Measurements from ENCODE around the gene PRSS35. TPM values are rescaled to one million over a fixed set of nuclear protein-coding genes. Genes with fewer than 3 reads are reported as not detected.

The PRSS35 gene
- total and polyA plus RNA-seq, 2 experiments from 2014 or later: 1.7 to 2.1 TPM

DNA sequence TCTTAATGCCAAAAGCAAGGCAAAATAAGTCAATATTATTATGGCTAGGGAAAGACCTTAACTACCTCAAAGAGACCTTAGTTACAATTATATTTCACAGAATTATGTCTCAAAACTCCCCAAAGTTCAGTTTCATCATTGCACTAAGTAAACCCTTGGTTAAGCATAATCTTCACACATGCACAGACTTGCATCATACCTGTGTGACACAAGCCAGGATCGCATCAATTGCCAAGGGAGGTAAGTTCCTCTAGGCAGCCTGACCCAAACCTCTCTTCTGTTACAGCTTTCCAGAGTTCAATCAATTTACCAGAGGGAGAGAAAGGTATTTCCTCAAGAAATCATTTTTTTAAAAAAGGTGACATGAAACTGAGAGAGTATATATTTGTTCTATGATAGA is 31.9 kb upstream of the PRSS35 start:
- H3K4me3 Mint-ChIP-seq: no peak overlapping the region
- no peak for ATAC-seq
- Histone ChIP-seq H3K27ac (ENCODE audit: low read depth) (no peak overlapping the region), H3F3A (replicated peaks; ENCODE audit: low read depth) (no peaks in the 10 kb centered on the region), H2AFZ (no peak overlapping the region), H3K4me1 (ENCODE audit: insufficient read depth) (no peaks in the 10 kb centered on the region), H3K4me2 (no peak overlapping the region), H3K27me3 (ENCODE audit: insufficient read depth) (no peaks in the 10 kb centered on the region), H3K36me3 (ENCODE audit: insufficient read depth) (no peaks in the 10 kb centered on the region), H3K79me2 (replicated peaks; ENCODE audit: insufficient read depth) (no peaks in the 10 kb centered on the region), H3K4me3 (no peak overlapping the region), H3K9me2 (ENCODE audit: insufficient read depth) (no peaks in the 10 kb centered on the region), H4K20me1 (replicated peaks; ENCODE audit: insufficient read depth) (no peaks in the 10 kb centered on the region)
- no peak for TF ChIP-seq EZH2 (IDR thresholded peaks at IDR 0.05; ENCODE audit: low read depth, unreplicated experiment)
- no peak for TF ChIP-seq STAT1 (IDR thresholded peaks at IDR 0.05; ENCODE audit: unreplicated experiment)
- TF ChIP-seq, protein P1, sequence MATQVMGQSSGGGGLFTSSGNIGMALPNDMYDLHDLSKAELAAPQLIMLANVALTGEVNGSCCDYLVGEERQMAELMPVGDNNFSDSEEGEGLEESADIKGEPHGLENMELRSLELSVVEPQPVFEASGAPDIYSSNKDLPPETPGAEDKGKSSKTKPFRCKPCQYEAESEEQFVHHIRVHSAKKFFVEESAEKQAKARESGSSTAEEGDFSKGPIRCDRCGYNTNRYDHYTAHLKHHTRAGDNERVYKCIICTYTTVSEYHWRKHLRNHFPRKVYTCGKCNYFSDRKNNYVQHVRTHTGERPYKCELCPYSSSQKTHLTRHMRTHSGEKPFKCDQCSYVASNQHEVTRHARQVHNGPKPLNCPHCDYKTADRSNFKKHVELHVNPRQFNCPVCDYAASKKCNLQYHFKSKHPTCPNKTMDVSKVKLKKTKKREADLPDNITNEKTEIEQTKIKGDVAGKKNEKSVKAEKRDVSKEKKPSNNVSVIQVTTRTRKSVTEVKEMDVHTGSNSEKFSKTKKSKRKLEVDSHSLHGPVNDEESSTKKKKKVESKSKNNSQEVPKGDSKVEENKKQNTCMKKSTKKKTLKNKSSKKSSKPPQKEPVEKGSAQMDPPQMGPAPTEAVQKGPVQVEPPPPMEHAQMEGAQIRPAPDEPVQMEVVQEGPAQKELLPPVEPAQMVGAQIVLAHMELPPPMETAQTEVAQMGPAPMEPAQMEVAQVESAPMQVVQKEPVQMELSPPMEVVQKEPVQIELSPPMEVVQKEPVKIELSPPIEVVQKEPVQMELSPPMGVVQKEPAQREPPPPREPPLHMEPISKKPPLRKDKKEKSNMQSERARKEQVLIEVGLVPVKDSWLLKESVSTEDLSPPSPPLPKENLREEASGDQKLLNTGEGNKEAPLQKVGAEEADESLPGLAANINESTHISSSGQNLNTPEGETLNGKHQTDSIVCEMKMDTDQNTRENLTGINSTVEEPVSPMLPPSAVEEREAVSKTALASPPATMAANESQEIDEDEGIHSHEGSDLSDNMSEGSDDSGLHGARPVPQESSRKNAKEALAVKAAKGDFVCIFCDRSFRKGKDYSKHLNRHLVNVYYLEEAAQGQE (IDR thresholded peaks at IDR 0.05; ENCODE audit: unreplicated experiment): no peak
- TF ChIP-seq JUNB (IDR thresholded peaks at IDR 0.05; ENCODE audit: unreplicated experiment): no peak
- TF ChIP-seq NANOG (IDR thresholded peaks at IDR 0.05; ENCODE audit: borderline replicate concordance): no peak
- TF ChIP-seq, protein P2, sequence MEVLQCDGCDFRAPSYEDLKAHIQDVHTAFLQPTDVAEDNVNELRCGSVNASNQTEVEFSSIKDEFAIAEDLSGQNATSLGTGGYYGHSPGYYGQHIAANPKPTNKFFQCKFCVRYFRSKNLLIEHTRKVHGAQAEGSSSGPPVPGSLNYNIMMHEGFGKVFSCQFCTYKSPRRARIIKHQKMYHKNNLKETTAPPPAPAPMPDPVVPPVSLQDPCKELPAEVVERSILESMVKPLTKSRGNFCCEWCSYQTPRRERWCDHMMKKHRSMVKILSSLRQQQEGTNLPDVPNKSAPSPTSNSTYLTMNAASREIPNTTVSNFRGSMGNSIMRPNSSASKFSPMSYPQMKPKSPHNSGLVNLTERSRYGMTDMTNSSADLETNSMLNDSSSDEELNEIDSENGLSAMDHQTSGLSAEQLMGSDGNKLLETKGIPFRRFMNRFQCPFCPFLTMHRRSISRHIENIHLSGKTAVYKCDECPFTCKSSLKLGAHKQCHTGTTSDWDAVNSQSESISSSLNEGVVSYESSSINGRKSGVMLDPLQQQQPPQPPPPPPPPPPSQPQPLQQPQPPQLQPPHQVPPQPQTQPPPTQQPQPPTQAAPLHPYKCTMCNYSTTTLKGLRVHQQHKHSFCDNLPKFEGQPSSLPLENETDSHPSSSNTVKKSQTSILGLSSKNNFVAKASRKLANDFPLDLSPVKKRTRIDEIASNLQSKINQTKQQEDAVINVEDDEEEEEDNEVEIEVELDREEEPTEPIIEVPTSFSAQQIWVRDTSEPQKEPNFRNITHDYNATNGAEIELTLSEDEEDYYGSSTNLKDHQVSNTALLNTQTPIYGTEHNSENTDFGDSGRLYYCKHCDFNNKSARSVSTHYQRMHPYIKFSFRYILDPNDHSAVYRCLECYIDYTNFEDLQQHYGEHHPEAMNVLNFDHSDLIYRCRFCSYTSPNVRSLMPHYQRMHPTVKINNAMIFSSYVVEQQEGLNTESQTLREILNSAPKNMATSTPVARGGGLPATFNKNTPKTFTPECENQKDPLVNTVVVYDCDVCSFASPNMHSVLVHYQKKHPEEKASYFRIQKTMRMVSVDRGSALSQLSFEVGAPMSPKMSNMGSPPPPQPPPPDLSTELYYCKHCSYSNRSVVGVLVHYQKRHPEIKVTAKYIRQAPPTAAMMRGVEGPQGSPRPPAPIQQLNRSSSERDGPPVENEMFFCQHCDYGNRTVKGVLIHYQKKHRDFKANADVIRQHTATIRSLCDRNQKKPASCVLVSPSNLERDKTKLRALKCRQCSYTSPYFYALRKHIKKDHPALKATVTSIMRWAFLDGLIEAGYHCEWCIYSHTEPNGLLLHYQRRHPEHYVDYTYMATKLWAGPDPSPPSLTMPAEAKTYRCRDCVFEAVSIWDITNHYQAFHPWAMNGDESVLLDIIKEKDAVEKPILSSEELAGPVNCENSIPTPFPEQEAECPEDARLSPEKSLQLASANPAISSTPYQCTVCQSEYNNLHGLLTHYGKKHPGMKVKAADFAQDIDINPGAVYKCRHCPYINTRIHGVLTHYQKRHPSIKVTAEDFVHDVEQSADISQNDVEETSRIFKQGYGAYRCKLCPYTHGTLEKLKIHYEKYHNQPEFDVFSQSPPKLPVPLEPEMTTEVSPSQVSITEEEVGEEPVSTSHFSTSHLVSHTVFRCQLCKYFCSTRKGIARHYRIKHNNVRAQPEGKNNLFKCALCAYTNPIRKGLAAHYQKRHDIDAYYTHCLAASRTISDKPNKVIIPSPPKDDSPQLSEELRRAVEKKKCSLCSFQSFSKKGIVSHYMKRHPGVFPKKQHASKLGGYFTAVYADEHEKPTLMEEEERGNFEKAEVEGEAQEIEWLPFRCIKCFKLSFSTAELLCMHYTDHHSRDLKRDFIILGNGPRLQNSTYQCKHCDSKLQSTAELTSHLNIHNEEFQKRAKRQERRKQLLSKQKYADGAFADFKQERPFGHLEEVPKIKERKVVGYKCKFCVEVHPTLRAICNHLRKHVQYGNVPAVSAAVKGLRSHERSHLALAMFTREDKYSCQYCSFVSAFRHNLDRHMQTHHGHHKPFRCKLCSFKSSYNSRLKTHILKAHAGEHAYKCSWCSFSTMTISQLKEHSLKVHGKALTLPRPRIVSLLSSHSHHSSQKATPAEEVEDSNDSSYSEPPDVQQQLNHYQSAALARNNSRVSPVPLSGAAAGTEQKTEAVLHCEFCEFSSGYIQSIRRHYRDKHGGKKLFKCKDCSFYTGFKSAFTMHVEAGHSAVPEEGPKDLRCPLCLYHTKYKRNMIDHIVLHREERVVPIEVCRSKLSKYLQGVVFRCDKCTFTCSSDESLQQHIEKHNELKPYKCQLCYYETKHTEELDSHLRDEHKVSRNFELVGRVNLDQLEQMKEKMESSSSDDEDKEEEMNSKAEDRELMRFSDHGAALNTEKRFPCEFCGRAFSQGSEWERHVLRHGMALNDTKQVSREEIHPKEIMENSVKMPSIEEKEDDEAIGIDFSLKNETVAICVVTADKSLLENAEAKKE (CRISPR knock-in tag; IDR thresholded peaks at IDR 0.05): no peak
- no peak for TF ChIP-seq EZH2phosphoT487 (IDR thresholded peaks at IDR 0.05; ENCODE audit: unreplicated experiment)
- no peak for TF ChIP-seq ZNF331 (CRISPR knock-in tag; IDR thresholded peaks at IDR 0.05; ENCODE audit: low read depth)
- TF ChIP-seq, protein P3, sequence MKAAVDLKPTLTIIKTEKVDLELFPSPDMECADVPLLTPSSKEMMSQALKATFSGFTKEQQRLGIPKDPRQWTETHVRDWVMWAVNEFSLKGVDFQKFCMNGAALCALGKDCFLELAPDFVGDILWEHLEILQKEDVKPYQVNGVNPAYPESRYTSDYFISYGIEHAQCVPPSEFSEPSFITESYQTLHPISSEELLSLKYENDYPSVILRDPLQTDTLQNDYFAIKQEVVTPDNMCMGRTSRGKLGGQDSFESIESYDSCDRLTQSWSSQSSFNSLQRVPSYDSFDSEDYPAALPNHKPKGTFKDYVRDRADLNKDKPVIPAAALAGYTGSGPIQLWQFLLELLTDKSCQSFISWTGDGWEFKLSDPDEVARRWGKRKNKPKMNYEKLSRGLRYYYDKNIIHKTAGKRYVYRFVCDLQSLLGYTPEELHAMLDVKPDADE (IDR thresholded peaks at IDR 0.05): no peak
- TF ChIP-seq, protein P4, sequence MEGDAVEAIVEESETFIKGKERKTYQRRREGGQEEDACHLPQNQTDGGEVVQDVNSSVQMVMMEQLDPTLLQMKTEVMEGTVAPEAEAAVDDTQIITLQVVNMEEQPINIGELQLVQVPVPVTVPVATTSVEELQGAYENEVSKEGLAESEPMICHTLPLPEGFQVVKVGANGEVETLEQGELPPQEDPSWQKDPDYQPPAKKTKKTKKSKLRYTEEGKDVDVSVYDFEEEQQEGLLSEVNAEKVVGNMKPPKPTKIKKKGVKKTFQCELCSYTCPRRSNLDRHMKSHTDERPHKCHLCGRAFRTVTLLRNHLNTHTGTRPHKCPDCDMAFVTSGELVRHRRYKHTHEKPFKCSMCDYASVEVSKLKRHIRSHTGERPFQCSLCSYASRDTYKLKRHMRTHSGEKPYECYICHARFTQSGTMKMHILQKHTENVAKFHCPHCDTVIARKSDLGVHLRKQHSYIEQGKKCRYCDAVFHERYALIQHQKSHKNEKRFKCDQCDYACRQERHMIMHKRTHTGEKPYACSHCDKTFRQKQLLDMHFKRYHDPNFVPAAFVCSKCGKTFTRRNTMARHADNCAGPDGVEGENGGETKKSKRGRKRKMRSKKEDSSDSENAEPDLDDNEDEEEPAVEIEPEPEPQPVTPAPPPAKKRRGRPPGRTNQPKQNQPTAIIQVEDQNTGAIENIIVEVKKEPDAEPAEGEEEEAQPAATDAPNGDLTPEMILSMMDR (conservative IDR thresholded peaks at IDR 0.05; ENCODE audit: low read depth in 2 of 2): no peak
- TF ChIP-seq CREB1 (CRISPR knock-in tag; IDR thresholded peaks at IDR 0.05; ENCODE audit: low read depth): no peak
- TF ChIP-seq ZNF114 (CRISPR knock-in tag; IDR thresholded peaks at IDR 0.05): no peak
- H3K9me3 Mint-ChIP-seq: no peaks in the 10 kb centered on the region
- H3K27me3 Mint-ChIP-seq (ENCODE audit: insufficient read depth, low read depth, poor library complexity): peaks cover 1% of the 10 kb centered on the region
- no peaks in the 10 kb centered on the region for H3K4me1 Mint-ChIP-seq
- H3K36me3 Mint-ChIP-seq (ENCODE audit: low read depth): no peaks in the 10 kb centered on the region
- H3K27ac Mint-ChIP-seq: no peak overlapping the region
- DNase-seq (ENCODE audit: low spot score): no peak

Data from GM23338 (cell line).